Mucosa of rectum (tissue), 2 donors: ENCODE data around the gene ZCCHC13.
"Not testable (repeated sequence)": the region's sequence is repeated elsewhere in the genome, so short reads cannot be mapped to it uniquely, and the experiment has no call there.

Source experiments
- H3K27ac ChIP-seq, 2 donors: one replicate each; pipeline ENCODE4 v1.7.0; 2013; ENCODE audit warnings: inconsistent platforms in 2 of 2, low read depth in 2 of 2, low read length in 2 of 2
- H3K27me3 ChIP-seq, 2 donors: one replicate each; pipeline ENCODE4 v1.7.0; 2013; ENCODE audit warnings: low read length in 2 of 2; ENCODE audit not compliant: control insufficient read depth in 2 of 2, insufficient read depth in 2 of 2
- H3K36me3 ChIP-seq, 2 donors: one replicate each; pipeline ENCODE4 v1.7.0; 2013; ENCODE audit warnings: low read length in 2 of 2; ENCODE audit not compliant: control insufficient read depth in 2 of 2, insufficient read depth in 2 of 2
- H3K4me1 ChIP-seq, 2 donors: one replicate each; pipeline ENCODE4 v1.7.0; 2013; ENCODE audit warnings: low read length in 2 of 2, mild to moderate bottlenecking in 1 of 2; ENCODE audit not compliant: control insufficient read depth in 2 of 2, insufficient read depth in 2 of 2
- H3K4me3 ChIP-seq, 2 donors: one replicate each; pipeline ENCODE4 v1.7.0; 2013; ENCODE audit warnings: low read length in 2 of 2
- H3K9ac ChIP-seq, 2 donors: one replicate each; pipeline ENCODE4 v1.7.0; 2013; ENCODE audit warnings: low read length in 2 of 2, low read depth in 1 of 2, mild to moderate bottlenecking in 1 of 2
- H3K9me3 ChIP-seq, 2 donors: one replicate each; pipeline ENCODE4 v1.7.0; 2013; ENCODE audit warnings: low read length in 2 of 2; ENCODE audit not compliant: control insufficient read depth in 2 of 2
- donor health status: healthy.
- donor health status: Normal muscosa, but diverticular disease.

The ZCCHC13 gene

GRCh38 chrX:74319321-74319720, 15.3 kb downstream of the ZCCHC13 start:
- not testable (repeated sequence) for H3K9me3 ChIP-seq, H3K4me3 ChIP-seq, H3K4me1 ChIP-seq, H3K27ac ChIP-seq, H3K36me3 ChIP-seq, H3K9ac ChIP-seq, H3K27me3 ChIP-seq

- Histone ChIP-seq H3K9ac (no peak overlapping the region), H3K36me3 (no peaks in the 10 kb centered on the region), H3K4me3 (no peak overlapping the region), H3K27ac (no peak overlapping the region), H3K9me3 (no peaks in the 10 kb centered on the region), H3K4me1 (no peaks in the 10 kb centered on the region), H3K27me3 (no peaks in the 10 kb centered on the region)
These were observed 17.2 kb downstream of the ZCCHC13 start for GRCh38 chrX:74321191-74321590.

- Histone ChIP-seq H3K36me3 (no peaks in the 10 kb centered on the region), H3K4me3 (no peak overlapping the region), H3K4me1 (no peaks in the 10 kb centered on the region), H3K27me3 (no peaks in the 10 kb centered on the region), H3K9ac (no peak overlapping the region), H3K9me3 (no peaks in the 10 kb centered on the region), H3K27ac (no peak overlapping the region)
These were observed 20.2 kb downstream of the ZCCHC13 start for GRCh38 chrX:74324131-74324530.

- Histone ChIP-seq H3K4me3 (no peak overlapping the region), H3K27ac (no peak overlapping the region), H3K9me3 (no peaks in the 10 kb centered on the region), H3K9ac (no peak overlapping the region), H3K4me1 (no peaks in the 10 kb centered on the region), H3K27me3 (no peaks in the 10 kb centered on the region), H3K36me3 (no peaks in the 10 kb centered on the region)
These were observed 21.4 kb downstream of the ZCCHC13 start for GRCh38 chrX:74325130-74326059.

GRCh38 chrX:74338852-74339251, 34.9 kb downstream of the ZCCHC13 start:
- no peak overlapping the region for H3K9ac ChIP-seq
- no peaks in the 10 kb centered on the region for H3K27me3 ChIP-seq
- H3K9me3 ChIP-seq, result no peaks in the 10 kb centered on the region
- no peaks in the 10 kb centered on the region for H3K4me1 ChIP-seq
- H3K4me3 ChIP-seq, result no peak overlapping the region
- H3K27ac ChIP-seq, result no peak overlapping the region
- no peaks in the 10 kb centered on the region for H3K36me3 ChIP-seq

GRCh38 chrX:74340051-74340450, 36.1 kb downstream of the ZCCHC13 start:
- Histone ChIP-seq H3K27ac (no peak overlapping the region), H3K4me3 (no peak overlapping the region), H3K9ac (no peak overlapping the region), H3K9me3 (no peaks in the 10 kb centered on the region), H3K27me3 (no peaks in the 10 kb centered on the region), H3K36me3 (no peaks in the 10 kb centered on the region), H3K4me1 (no peaks in the 10 kb centered on the region)

- not testable (repeated sequence) for H3K9me3 ChIP-seq, H3K36me3 ChIP-seq, H3K27me3 ChIP-seq, H3K4me1 ChIP-seq, H3K9ac ChIP-seq, H3K27ac ChIP-seq, H3K4me3 ChIP-seq
These were observed 38.2 kb downstream of the ZCCHC13 start for GRCh38 chrX:74342211-74342610.

- no peak overlapping the region for H3K27ac ChIP-seq
These were observed 39.6 kb downstream of the ZCCHC13 start for GRCh38 chrX:74343343-74344279.

GRCh38 chrX:74344280-74344622, 40.3 kb downstream of the ZCCHC13 start:
- H3K9me3 ChIP-seq, result no peaks in the 10 kb centered on the region
- no peak overlapping the region for H3K9ac ChIP-seq
- no peak overlapping the region for H3K27ac ChIP-seq
- no peaks in the 10 kb centered on the region for H3K27me3 ChIP-seq
- no peaks in the 10 kb centered on the region for H3K4me1 ChIP-seq
- no peaks in the 10 kb centered on the region for H3K36me3 ChIP-seq
- no peak overlapping the region for H3K4me3 ChIP-seq

More at GRCh38 chrX:74343343-74344279, 39.6 kb downstream of the ZCCHC13 start:
- Histone ChIP-seq H3K4me3 (no peak overlapping the region), H3K4me1 (no peaks in the 10 kb centered on the region), H3K36me3 (no peaks in the 10 kb centered on the region), H3K27me3 (no peaks in the 10 kb centered on the region), H3K9ac (no peak overlapping the region), H3K9me3 (no peaks in the 10 kb centered on the region)

- Histone ChIP-seq H3K9ac (no peak overlapping the region), H3K4me3 (no peak overlapping the region), H3K4me1 (no peaks in the 10 kb centered on the region), H3K9me3 (no peaks in the 10 kb centered on the region), H3K36me3 (no peaks in the 10 kb centered on the region), H3K27ac (no peak overlapping the region), H3K27me3 (no peaks in the 10 kb centered on the region)
These were observed 42.1 kb downstream of the ZCCHC13 start for GRCh38 chrX:74346088-74346487.
